HEK293 (cell line): ENCODE results near the gene FOSB.

Experiments used
- CTCF ChIA-PET: fragments of 350-600 bp; formaldehyde crosslinking; extraction: SDS; loops from one replicate; lab custom pipeline; 2021; ENCODE audit warnings: antibody characterized with exemption; lab: Yijun Ruan, JAX
- POLR2A ChIA-PET: fragments of 300-600 bp; formaldehyde crosslinking; extraction: SDS; loops from one replicate; lab custom pipeline; 2020; ENCODE audit warnings: antibody characterized with exemption, inconsistent platforms; lab: Yijun Ruan, JAX
- H3K27ac ChIP-seq: fragments of 200-500 bp; sonication (Bioruptor generic); 2 replicates; pipeline ENCODE4 v1.5.1; 2014; ENCODE audit warnings: low read depth, low read length, control low read depth, inconsistent platforms; ENCODE audit errors: extremely low read depth
- H3K36me3 ChIP-seq, 2 experiments: fragments of 200-500 bp in 1 of 2; sonication (Bioruptor generic) in 1 of 2; 1 replicate in 1 of 2; 2 replicates in 1 of 2; pipeline ENCODE4 v1.5.1; 2014 to 2017; ENCODE audit warnings: inconsistent platforms in 2 of 2, low read length in 2 of 2; ENCODE audit not compliant: control insufficient read depth in 2 of 2, insufficient read depth in 1 of 2
- H3K4me1 ChIP-seq: fragments of 200-500 bp; sonication (Bioruptor generic); 2 replicates; pipeline ENCODE4 v1.5.1; 2014; ENCODE audit warnings: mild to moderate bottlenecking, low read length, inconsistent platforms; ENCODE audit not compliant: control insufficient read depth, insufficient read depth
- H3K4me3 ChIP-seq: 2 replicates; pipeline ENCODE4 v1.5.1; 2011; ENCODE audit warnings: low read depth, mild to moderate bottlenecking, control low read depth, low read length, moderate library complexity
- H3K9me3 ChIP-seq: fragments of 200-500 bp; sonication (Bioruptor generic); 2 replicates; pipeline ENCODE4 v1.5.1; 2014; ENCODE audit warnings: low read depth, low read length, inconsistent platforms; ENCODE audit not compliant: control insufficient read depth, insufficient read depth
- EGR2 ChIP-seq: fragments of 450-650 bp; formaldehyde crosslinking; IDR thresholded peaks from 2 replicates; pipeline ENCODE4 v1.5.1; 2016; ENCODE audit warnings: low read depth, missing biosample characterization, missing genetic modification characterization
- HIC1 ChIP-seq: fragments of 450-650 bp; formaldehyde crosslinking; IDR thresholded peaks from 2 replicates; pipeline ENCODE4 v1.5.1; 2016; ENCODE audit warnings: missing biosample characterization, missing genetic modification characterization
- IKZF3 ChIP-seq: fragments of 450-650 bp; IDR thresholded peaks from 2 replicates; pipeline ENCODE4 v1.5.0; 2018; ENCODE audit warnings: missing biosample characterization, mild to moderate bottlenecking, missing genetic modification characterization, moderate library complexity
- KLF10 ChIP-seq: fragments of 450-650 bp; IDR thresholded peaks from 2 replicates; pipeline ENCODE4 v1.5.1; 2018; ENCODE audit warnings: missing biosample characterization, mild to moderate bottlenecking, missing genetic modification characterization
- KLF17 ChIP-seq: fragments of 450-650 bp; formaldehyde crosslinking; IDR thresholded peaks from 2 replicates; pipeline ENCODE4 v1.5.1; 2016; ENCODE audit warnings: missing biosample characterization, missing genetic modification characterization
- KLF9 ChIP-seq: fragments of 450-650 bp; formaldehyde crosslinking; IDR thresholded peaks from 2 replicates; pipeline ENCODE4 v1.5.1; 2016; ENCODE audit warnings: missing biosample characterization, missing genetic modification characterization, low read depth
- SP2 ChIP-seq: fragments of 450-650 bp; formaldehyde crosslinking; IDR thresholded peaks from 2 replicates; pipeline ENCODE4 v1.5.1; 2016; ENCODE audit warnings: missing biosample characterization, missing genetic modification characterization
- SP3 ChIP-seq: fragments of 450-650 bp; formaldehyde crosslinking; IDR thresholded peaks from 2 replicates; pipeline ENCODE4 v1.5.1; 2016; ENCODE audit warnings: missing biosample characterization, missing genetic modification characterization
- ZBTB10 ChIP-seq: fragments of 450-650 bp; formaldehyde crosslinking; IDR thresholded peaks from 2 replicates; pipeline ENCODE4 v1.5.1; 2016; ENCODE audit warnings: missing biosample characterization, missing genetic modification characterization
- ZBTB26 ChIP-seq: fragments of 450-650 bp; formaldehyde crosslinking; optimal IDR thresholded peaks from 2 replicates; pipeline ENCODE3; 2016; ENCODE audit warnings: missing biosample characterization, mild to moderate bottlenecking, missing genetic modification characterization
- ZBTB48 ChIP-seq: fragments of 450-650 bp; formaldehyde crosslinking; IDR thresholded peaks from 2 replicates; pipeline ENCODE4 v1.5.1; 2016; ENCODE audit warnings: missing biosample characterization, missing genetic modification characterization
- ZFHX2 ChIP-seq: fragments of 450-650 bp; formaldehyde crosslinking; conservative IDR thresholded peaks from 2 replicates; pipeline ENCODE4 v1.5.1; 2016; ENCODE audit warnings: missing biosample characterization, missing genetic modification characterization
- ZNF146 ChIP-seq: fragments of 450-650 bp; formaldehyde crosslinking; IDR thresholded peaks from 2 replicates; pipeline ENCODE4 v1.5.1; 2016; ENCODE audit warnings: missing biosample characterization, missing genetic modification characterization
- ZNF16 ChIP-seq: fragments of 450-650 bp; formaldehyde crosslinking; IDR thresholded peaks from 2 replicates; pipeline ENCODE4 v1.5.1; 2016; ENCODE audit warnings: low read depth, missing biosample characterization, missing genetic modification characterization
- ZNF23 ChIP-seq: fragments of 450-650 bp; formaldehyde crosslinking; IDR thresholded peaks from 2 replicates; pipeline ENCODE4 v1.5.1; 2016; ENCODE audit warnings: missing biosample characterization, missing genetic modification characterization, borderline replicate concordance
- ZNF26 ChIP-seq: fragments of 450-650 bp; formaldehyde crosslinking; IDR thresholded peaks from 2 replicates; pipeline ENCODE4 v1.5.1; 2016; ENCODE audit warnings: missing biosample characterization, missing genetic modification characterization
- ZNF280C ChIP-seq: fragments of 450-650 bp; formaldehyde crosslinking; IDR thresholded peaks from 2 replicates; pipeline ENCODE4 v1.5.1; 2016; ENCODE audit warnings: missing biosample characterization, missing genetic modification characterization
- ZNF362 ChIP-seq: fragments of 450-650 bp; formaldehyde crosslinking; IDR thresholded peaks from 2 replicates; pipeline ENCODE4 v1.5.1; 2016; ENCODE audit warnings: missing biosample characterization, missing genetic modification characterization
- ZNF391 ChIP-seq: fragments of 450-650 bp; formaldehyde crosslinking; IDR thresholded peaks from 2 replicates; pipeline ENCODE4 v1.5.1; 2016; ENCODE audit warnings: low read depth, missing biosample characterization, missing genetic modification characterization, borderline replicate concordance
- ZNF423 ChIP-seq: fragments of 450-650 bp; formaldehyde crosslinking; IDR thresholded peaks from 2 replicates; pipeline ENCODE4 v1.5.1; 2016; ENCODE audit warnings: missing biosample characterization, missing genetic modification characterization
- ZNF658 ChIP-seq: fragments of 450-650 bp; formaldehyde crosslinking; IDR thresholded peaks from 2 replicates; pipeline ENCODE4; 2016; ENCODE audit warnings: missing biosample characterization, missing genetic modification characterization

The FOSB gene

GRCh38 chr19:45508417-45508860, 40.6 kb downstream of the FOSB start:
- H3K9me3 ChIP-seq: no peaks in the 10 kb centered on the region
- peaks cover 15% of the 10 kb centered on the region for H3K4me1 ChIP-seq
- CTCF ChIA-PET: interaction anchor here (0.8 to 1.8 kb wide), 6 partner anchors 11 to 133 kb away, joined by 3 to 10 read pairs (median 3); no protein-coding TSS in a partner anchor
- H3K36me3 ChIP-seq: no peaks in the 10 kb centered on the region
- POLR2A ChIA-PET: interaction anchor here (0.7 to 1.6 kb wide), 6 partner anchors 12 to 207 kb away, joined by 3 to 4 read pairs (median 3); no protein-coding TSS in a partner anchor
- TF ChIP-seq ZNF391: no peak
- TF ChIP-seq ZBTB26 (tag by site-specific recombination): peak; percentile 19
- TF ChIP-seq HIC1 (tag by site-specific recombination): no peak
- TF ChIP-seq SP3 (tag by site-specific recombination): peak; percentile 48
- no peak for TF ChIP-seq KLF10
- TF ChIP-seq IKZF3: peak; percentile 92
- TF ChIP-seq ZNF16 (tag by site-specific recombination): no peak
- TF ChIP-seq ZNF26: no peak
- TF ChIP-seq EGR2 (tag by site-specific recombination): peak; percentile 21
- peak; percentile 34; the same call in 1 of the 2 replicates for TF ChIP-seq SP2 (tag by site-specific recombination)
- peak; percentile 1; the same call in 1 of the 2 replicates for TF ChIP-seq ZBTB10
- no peak for TF ChIP-seq ZNF280C (tag by site-specific recombination)
- TF ChIP-seq ZFHX2 (tag by site-specific recombination): peak; percentile 43; the same call in 1 of the 2 replicates
- TF ChIP-seq ZNF146 (tag by site-specific recombination): no peak
- no peak for TF ChIP-seq ZNF423 (tag by site-specific recombination)
- TF ChIP-seq ZBTB48 (tag by site-specific recombination): no peak
- no peak for TF ChIP-seq ZNF23
- TF ChIP-seq KLF9 (tag by site-specific recombination): peak; percentile 62; the same call in 1 of the 2 replicates
- TF ChIP-seq ZNF658 (tag by site-specific recombination): no peak
- TF ChIP-seq KLF17 (tag by site-specific recombination): no peak
- no peak for TF ChIP-seq ZNF362 (tag by site-specific recombination)
- peak overlapping the region; percentile 87 for H3K4me3 ChIP-seq
- H3K27ac ChIP-seq: peak overlapping the region; percentile 82
